Gastrocnemius medialis (tissue), 4 donors: ENCODE measurements around the gene SIN3B.

Experiments used
- CTCF ChIP-seq, 5 experiments: fragments of 450-650 bp in 3 of 5; fragments of 200-600 bp in 2 of 5; sonication (generic) in 2 of 5; IDR thresholded peaks in 4 of 5; conservative IDR thresholded peaks in 1 of 5; 1 replicate in 4 of 5; 2 replicates in 1 of 5; pipeline ENCODE4 v1.5.1; 2016 to 2019; ENCODE audit warnings: antibody characterized with exemption in 5 of 5, mild to moderate bottlenecking in 3 of 5, moderate library complexity in 3 of 5
- POLR2A ChIP-seq, 2 donors: fragments of 450-650 bp; IDR thresholded peaks; one replicate each; pipeline ENCODE4 v1.6.1; 2017; ENCODE audit warnings: antibody characterized with exemption in 2 of 2, mild to moderate bottlenecking in 2 of 2, moderate library complexity in 2 of 2

GRCh38 chr19:16856091-16856490 lies 26.9 kb downstream of the SIN3B start:
- TF ChIP-seq POLR2A (IDR thresholded peaks at IDR 0.05) = no peak
- TF ChIP-seq CTCF (IDR thresholded peaks at IDR 0.05 in 4 of 5, conservative IDR thresholded peaks at IDR 0.05 in 1 of 5) = no peak
